Measurements from ENCODE around the gene RHPN2. TPM values are rescaled to one million over a fixed set of nuclear protein-coding genes. Genes with fewer than 3 reads are reported as not detected.
A peak's percentile ranks its signal among the peaks of the same experiment; 100 is the strongest.

The RHPN2 gene
- total and polyA plus RNA-seq, 2 experiments from 2014 or later = 15.7 to 29.6 TPM

GRCh38 chr19:33024398-33024797 is 40.3 kb downstream of the RHPN2 start:
- Mint-ChIP-seq H3K4me1 (peaks cover 21% of the 10 kb centered on the region), H3K27ac (peak overlapping the region; percentile 65), H3K4me3 (no peak overlapping the region), H3K36me3 (ENCODE audit: low read depth) (peaks cover 52% of the 10 kb centered on the region), H3K9me3 (peaks cover 11% of the 10 kb centered on the region), H3K27me3 (ENCODE audit: insufficient read depth, low read depth, poor library complexity) (peaks cover 5% of the 10 kb centered on the region)
- no peak for TF ChIP-seq EZH2 (IDR thresholded peaks at IDR 0.05; ENCODE audit: low read depth, unreplicated experiment)
- no peak for TF ChIP-seq STAT1 (IDR thresholded peaks at IDR 0.05; ENCODE audit: unreplicated experiment)
- TF ChIP-seq POLR2AphosphoS5 (IDR thresholded peaks at IDR 0.05; ENCODE audit: low read depth) = no peak
- no peak for TF ChIP-seq EZH2phosphoT487 (IDR thresholded peaks at IDR 0.05; ENCODE audit: unreplicated experiment)
- TF ChIP-seq NANOG (IDR thresholded peaks at IDR 0.05; ENCODE audit: borderline replicate concordance) = no peak
- TF ChIP-seq ETS1 (IDR thresholded peaks at IDR 0.05) = no peak
- TF ChIP-seq ZNF331 (CRISPR knock-in tag; IDR thresholded peaks at IDR 0.05; ENCODE audit: low read depth) = no peak
- TF ChIP-seq, protein P1, sequence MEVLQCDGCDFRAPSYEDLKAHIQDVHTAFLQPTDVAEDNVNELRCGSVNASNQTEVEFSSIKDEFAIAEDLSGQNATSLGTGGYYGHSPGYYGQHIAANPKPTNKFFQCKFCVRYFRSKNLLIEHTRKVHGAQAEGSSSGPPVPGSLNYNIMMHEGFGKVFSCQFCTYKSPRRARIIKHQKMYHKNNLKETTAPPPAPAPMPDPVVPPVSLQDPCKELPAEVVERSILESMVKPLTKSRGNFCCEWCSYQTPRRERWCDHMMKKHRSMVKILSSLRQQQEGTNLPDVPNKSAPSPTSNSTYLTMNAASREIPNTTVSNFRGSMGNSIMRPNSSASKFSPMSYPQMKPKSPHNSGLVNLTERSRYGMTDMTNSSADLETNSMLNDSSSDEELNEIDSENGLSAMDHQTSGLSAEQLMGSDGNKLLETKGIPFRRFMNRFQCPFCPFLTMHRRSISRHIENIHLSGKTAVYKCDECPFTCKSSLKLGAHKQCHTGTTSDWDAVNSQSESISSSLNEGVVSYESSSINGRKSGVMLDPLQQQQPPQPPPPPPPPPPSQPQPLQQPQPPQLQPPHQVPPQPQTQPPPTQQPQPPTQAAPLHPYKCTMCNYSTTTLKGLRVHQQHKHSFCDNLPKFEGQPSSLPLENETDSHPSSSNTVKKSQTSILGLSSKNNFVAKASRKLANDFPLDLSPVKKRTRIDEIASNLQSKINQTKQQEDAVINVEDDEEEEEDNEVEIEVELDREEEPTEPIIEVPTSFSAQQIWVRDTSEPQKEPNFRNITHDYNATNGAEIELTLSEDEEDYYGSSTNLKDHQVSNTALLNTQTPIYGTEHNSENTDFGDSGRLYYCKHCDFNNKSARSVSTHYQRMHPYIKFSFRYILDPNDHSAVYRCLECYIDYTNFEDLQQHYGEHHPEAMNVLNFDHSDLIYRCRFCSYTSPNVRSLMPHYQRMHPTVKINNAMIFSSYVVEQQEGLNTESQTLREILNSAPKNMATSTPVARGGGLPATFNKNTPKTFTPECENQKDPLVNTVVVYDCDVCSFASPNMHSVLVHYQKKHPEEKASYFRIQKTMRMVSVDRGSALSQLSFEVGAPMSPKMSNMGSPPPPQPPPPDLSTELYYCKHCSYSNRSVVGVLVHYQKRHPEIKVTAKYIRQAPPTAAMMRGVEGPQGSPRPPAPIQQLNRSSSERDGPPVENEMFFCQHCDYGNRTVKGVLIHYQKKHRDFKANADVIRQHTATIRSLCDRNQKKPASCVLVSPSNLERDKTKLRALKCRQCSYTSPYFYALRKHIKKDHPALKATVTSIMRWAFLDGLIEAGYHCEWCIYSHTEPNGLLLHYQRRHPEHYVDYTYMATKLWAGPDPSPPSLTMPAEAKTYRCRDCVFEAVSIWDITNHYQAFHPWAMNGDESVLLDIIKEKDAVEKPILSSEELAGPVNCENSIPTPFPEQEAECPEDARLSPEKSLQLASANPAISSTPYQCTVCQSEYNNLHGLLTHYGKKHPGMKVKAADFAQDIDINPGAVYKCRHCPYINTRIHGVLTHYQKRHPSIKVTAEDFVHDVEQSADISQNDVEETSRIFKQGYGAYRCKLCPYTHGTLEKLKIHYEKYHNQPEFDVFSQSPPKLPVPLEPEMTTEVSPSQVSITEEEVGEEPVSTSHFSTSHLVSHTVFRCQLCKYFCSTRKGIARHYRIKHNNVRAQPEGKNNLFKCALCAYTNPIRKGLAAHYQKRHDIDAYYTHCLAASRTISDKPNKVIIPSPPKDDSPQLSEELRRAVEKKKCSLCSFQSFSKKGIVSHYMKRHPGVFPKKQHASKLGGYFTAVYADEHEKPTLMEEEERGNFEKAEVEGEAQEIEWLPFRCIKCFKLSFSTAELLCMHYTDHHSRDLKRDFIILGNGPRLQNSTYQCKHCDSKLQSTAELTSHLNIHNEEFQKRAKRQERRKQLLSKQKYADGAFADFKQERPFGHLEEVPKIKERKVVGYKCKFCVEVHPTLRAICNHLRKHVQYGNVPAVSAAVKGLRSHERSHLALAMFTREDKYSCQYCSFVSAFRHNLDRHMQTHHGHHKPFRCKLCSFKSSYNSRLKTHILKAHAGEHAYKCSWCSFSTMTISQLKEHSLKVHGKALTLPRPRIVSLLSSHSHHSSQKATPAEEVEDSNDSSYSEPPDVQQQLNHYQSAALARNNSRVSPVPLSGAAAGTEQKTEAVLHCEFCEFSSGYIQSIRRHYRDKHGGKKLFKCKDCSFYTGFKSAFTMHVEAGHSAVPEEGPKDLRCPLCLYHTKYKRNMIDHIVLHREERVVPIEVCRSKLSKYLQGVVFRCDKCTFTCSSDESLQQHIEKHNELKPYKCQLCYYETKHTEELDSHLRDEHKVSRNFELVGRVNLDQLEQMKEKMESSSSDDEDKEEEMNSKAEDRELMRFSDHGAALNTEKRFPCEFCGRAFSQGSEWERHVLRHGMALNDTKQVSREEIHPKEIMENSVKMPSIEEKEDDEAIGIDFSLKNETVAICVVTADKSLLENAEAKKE (CRISPR knock-in tag; IDR thresholded peaks at IDR 0.05) = no peak
- TF ChIP-seq CREB1 (CRISPR knock-in tag; IDR thresholded peaks at IDR 0.05; ENCODE audit: low read depth) = no peak
- TF ChIP-seq CTCF (conservative IDR thresholded peaks at IDR 0.05; ENCODE audit: low read depth in 2 of 2) = no peak
- Histone ChIP-seq H3K79me2 (replicated peaks; ENCODE audit: insufficient read depth) (peaks cover 11% of the 10 kb centered on the region), H4K20me1 (replicated peaks; ENCODE audit: insufficient read depth) (no peaks in the 10 kb centered on the region), H3K27ac (ENCODE audit: low read depth) (peak overlapping the region; percentile 96; the same call in 1 of the 2 replicates), H3K4me3 (no peak overlapping the region), H3K4me2 (no peak overlapping the region), H3K9me2 (ENCODE audit: insufficient read depth) (no peaks in the 10 kb centered on the region), H3K27me3 (ENCODE audit: insufficient read depth) (no peaks in the 10 kb centered on the region), H3K36me3 (ENCODE audit: insufficient read depth) (no peaks in the 10 kb centered on the region), H3F3A (replicated peaks; ENCODE audit: low read depth) (0 out of 2 replicates have a peak, but pooled peaks cover 7% of the 10 kb centered on the region), H3K4me1 (ENCODE audit: insufficient read depth) (peaks cover 14% of the 10 kb centered on the region; the same call in 1 of the 2 replicates), H2AFZ (no peak overlapping the region)
- DNase-seq (ENCODE audit: low spot score) (no peak), ATAC-seq (no peak)
